Measurements from ENCODE around the gene ROPN1.

DNA sequence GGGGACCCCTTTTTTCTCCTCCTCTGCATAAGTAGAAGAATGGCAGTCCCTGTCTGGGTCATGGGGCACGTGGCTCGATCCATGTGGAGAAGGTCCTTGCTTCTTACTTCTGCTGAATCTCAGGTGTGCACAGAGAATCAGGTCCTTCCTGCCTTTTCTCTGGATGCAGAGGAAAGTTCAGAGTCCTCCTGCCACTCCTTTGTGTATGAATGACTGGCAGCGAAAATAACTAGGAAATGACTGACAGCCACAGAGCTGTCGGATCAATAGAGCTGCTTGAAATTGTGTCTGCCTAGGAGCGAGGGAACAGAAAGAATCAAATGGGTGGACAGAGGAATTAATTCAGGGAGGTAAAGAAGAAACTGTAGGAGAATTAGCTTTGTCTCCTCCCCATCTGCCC, 49.6 kb upstream of the ROPN1 start:
- TF ChIP-seq, protein P1, sequence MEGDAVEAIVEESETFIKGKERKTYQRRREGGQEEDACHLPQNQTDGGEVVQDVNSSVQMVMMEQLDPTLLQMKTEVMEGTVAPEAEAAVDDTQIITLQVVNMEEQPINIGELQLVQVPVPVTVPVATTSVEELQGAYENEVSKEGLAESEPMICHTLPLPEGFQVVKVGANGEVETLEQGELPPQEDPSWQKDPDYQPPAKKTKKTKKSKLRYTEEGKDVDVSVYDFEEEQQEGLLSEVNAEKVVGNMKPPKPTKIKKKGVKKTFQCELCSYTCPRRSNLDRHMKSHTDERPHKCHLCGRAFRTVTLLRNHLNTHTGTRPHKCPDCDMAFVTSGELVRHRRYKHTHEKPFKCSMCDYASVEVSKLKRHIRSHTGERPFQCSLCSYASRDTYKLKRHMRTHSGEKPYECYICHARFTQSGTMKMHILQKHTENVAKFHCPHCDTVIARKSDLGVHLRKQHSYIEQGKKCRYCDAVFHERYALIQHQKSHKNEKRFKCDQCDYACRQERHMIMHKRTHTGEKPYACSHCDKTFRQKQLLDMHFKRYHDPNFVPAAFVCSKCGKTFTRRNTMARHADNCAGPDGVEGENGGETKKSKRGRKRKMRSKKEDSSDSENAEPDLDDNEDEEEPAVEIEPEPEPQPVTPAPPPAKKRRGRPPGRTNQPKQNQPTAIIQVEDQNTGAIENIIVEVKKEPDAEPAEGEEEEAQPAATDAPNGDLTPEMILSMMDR (conservative IDR thresholded peaks at IDR 0.05; ENCODE audit: low read depth, low read length), result no peak
- TF ChIP-seq EZH2 (IDR thresholded peaks at IDR 0.05; ENCODE audit: low read length, unreplicated experiment), result no peak
- no peak for TF ChIP-seq EZH2phosphoT487 (IDR thresholded peaks at IDR 0.05; ENCODE audit: borderline replicate concordance, low read length)

Data from PC-3 (cell line).